ENCODE results near the gene SIM2. TPM values are rescaled to one million over a fixed set of nuclear protein-coding genes. Genes with fewer than 3 reads are reported as not detected.

The SIM2 gene
- total and polyA plus RNA-seq, 2 experiments from 2014 or later: 0.16 to 0.49 TPM

GRCh38 chr21:36744190-36744559 is 45.3 kb downstream of the SIM2 start (continued):
- TF ChIP-seq ZNF462 (CRISPR knock-in tag; IDR thresholded peaks at IDR 0.05) (no peak), EZH2phosphoT487 (IDR thresholded peaks at IDR 0.05; ENCODE audit: unreplicated experiment) (no peak), NANOG (IDR thresholded peaks at IDR 0.05; ENCODE audit: borderline replicate concordance) (no peak), ETS1 (IDR thresholded peaks at IDR 0.05) (no peak), STAT1 (IDR thresholded peaks at IDR 0.05; ENCODE audit: unreplicated experiment) (no peak), CTCF (conservative IDR thresholded peaks at IDR 0.05; ENCODE audit: low read depth in 2 of 2) (no peak), CREB1 (CRISPR knock-in tag; IDR thresholded peaks at IDR 0.05; ENCODE audit: low read depth) (no peak)
